GM12801 (cell line): ENCODE results near the gene LRRC4C.

Experiments
- CTCF ChIP-seq: IDR thresholded peaks from one replicate; pipeline ENCODE4 v1.5.1; 2011; ENCODE audit warnings: control low read depth; ENCODE audit not compliant: insufficient read length; ENCODE audit errors: extremely low read depth

Gene LRRC4C

GRCh38 chr11:40686765-40687164, 772.7 kb downstream of the LRRC4C start:
- no peak for TF ChIP-seq CTCF

GRCh38 chr11:40683010-40683409, 776.4 kb downstream of the LRRC4C start:
- TF ChIP-seq CTCF, result no peak

GRCh38 chr11:40679276-40679675, 780.2 kb downstream of the LRRC4C start:
- TF ChIP-seq CTCF, result no peak

- no peak for TF ChIP-seq CTCF
Measured at GRCh38 chr11:40647295-40647694, 812.2 kb downstream of the LRRC4C start.

- no peak for TF ChIP-seq CTCF
Measured at GRCh38 chr11:40642284-40642683, 817.2 kb downstream of the LRRC4C start.

GRCh38 chr11:40619654-40620053, 839.8 kb downstream of the LRRC4C start:
- no peak for TF ChIP-seq CTCF

- no peak for TF ChIP-seq CTCF
Measured at GRCh38 chr11:40606800-40607199, 852.7 kb downstream of the LRRC4C start.
